Right lung (tissue), 5 donors: Measurements from ENCODE around the gene AP3D1. TPM values are rescaled to one million over a fixed set of nuclear protein-coding genes. Genes with fewer than 3 reads are reported as not detected.
"Not testable (repeated sequence)": the region's sequence is repeated elsewhere in the genome, so short reads cannot be mapped to it uniquely, and the experiment has no call there.

Source experiments
- DNase-seq, 2 donors: peaks; one replicate each; pipeline ENCODE4 v3.0.0-alpha.2; 2013
- polyA plus RNA-seq, 5 donors: library from polyadenylated mRNA; unstranded; fragments of 120-200 nt; gene quantifications; one replicate each; pipeline versions ENCODE4 v1.2.1 to v1.2.3, GENCODE V29; 2013; ENCODE audit warnings: inconsistent platforms in 1 of 5, low replicate concordance in 1 of 5; ENCODE audit not compliant: insufficient read length in 5 of 5, insufficient read depth in 1 of 5

Gene AP3D1
- polyA plus RNA-seq, 5 donors = 56.7 to 90.8 (median 67.7) TPM

DNA sequence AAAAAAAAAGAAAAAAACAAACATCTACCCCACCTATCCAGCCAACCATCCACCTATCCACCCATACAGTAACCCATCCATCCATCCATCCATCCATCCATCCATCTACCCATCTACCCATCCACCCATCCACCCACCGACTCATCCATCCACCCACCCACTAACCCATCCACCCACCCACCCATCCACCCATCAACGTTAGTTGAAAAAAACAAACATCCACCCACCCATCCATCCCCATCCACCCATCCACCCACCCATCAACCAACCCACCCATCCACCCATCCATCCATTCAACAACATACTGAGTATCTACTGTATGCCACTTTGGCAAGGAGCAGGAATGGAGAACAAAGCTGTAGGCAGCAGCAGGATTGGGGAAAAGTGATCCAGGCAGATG, 6.1 kb upstream of the AP3D1 start:
- no peak for DNase-seq

- DNase-seq = no peak
These were observed 3.3 kb upstream of the AP3D1 start for GRCh38 chr19:2154587-2155075.

GRCh38 chr19:2150794-2151338, 500 bp downstream of the AP3D1 start:
- no peak for DNase-seq

DNA sequence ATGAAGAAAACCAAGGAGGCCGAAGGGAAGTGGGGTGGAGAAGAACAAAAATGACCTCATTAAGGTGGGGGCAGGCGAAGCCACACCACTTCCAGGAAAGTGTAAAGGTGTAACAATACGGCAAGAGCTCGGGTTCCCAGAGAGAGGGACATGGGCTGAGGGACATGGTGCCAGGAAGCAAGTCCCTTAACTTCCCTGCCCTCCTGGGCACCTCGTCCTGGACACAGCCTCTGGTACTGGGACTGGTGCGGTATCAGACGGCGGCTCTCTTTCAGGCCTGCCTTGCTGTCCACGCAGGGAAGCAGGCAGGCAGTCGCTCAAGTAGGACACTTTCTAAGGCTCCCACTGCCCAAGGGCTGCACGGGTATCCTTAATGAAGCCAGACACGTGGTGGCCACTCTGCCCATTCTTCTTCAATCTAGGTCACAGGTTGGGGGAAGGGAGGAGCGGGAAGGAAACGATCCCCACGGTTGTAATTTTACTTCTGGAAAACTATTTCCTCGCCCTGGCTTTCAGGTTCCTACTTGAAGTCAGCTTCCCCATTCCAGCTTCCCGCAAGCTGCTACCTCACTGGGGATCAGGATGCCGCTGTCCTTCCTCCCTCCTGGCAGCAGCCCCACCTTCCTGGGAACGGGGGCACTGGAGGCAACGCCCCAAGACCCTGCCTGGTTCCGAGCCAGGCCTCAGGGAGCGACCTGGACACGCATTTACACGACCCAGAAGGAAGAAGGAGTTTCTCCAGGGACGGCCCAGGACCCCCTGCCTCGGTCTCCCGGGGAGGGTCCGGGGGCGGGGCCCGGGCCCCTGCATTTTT, 1.2 kb downstream of the AP3D1 start:
- DNase-seq = no peak

- DNase-seq = no peak
These were observed 2.8 kb downstream of the AP3D1 start for GRCh38 chr19:2148482-2149135.

DNA sequence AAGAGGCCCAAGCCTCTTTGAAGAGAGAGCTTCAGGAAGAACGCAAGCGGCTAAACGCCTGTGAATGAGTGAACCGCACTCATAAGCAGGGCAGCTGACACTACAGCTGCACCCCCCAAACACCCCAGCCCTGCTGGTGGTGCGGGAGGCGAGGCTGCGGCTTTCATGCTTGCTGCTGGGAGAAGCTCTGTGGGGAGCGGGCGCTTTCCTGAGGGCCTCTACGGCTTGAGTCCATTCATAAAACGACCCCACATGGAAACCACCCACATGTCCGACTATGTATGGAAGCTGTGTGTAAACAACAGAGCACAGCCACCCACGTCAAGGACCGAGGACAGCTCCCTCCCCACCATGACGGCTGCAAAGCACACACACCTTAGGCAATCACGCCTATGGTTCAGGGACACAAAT, 5.5 kb downstream of the AP3D1 start:
- DNase-seq = no peak

DNA sequence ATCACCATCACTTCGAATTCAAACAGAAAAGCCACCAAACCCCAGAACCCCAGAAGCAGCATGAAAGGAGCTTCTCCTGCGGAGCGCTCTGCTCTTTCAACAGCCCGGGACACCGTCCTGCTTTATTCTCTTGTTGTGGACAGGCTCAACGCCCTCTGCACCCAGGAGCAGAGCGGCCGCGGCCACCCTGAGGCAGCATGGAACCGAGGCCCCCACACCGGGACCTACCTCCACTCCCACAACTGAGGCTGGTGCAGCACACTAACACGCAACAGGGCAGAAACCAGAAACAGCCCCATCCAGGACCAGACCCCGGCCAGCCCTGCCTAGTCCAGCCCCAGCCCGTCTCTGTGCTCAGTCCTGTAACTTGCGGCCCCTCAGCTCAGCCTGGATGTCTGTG, 7.2 kb downstream of the AP3D1 start:
- DNase-seq = no peak

GRCh38 chr19:2142173-2142829, 9.1 kb downstream of the AP3D1 start:
- no peak for DNase-seq

DNA sequence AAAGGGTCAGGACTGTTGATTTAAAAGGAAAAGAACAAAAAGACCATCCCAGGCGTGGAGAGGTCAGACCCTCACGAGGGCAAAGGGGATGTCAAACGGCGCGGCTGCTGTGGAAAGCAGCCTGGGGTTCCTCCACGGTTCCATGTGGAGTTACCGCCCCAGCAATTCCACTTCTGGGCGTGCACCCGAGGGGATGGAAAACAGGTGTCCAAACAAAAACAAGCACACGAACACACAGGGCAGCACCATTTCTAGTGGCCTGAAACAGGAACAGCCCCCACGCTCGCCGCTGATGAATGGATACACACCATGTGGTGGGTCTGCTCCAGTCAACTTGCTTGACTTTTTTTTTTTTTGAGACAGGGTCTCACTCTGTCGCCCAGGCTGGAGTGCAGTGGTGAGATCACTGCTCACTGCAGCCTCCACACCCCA, 11.2 kb downstream of the AP3D1 start:
- no peak for DNase-seq

DNA sequence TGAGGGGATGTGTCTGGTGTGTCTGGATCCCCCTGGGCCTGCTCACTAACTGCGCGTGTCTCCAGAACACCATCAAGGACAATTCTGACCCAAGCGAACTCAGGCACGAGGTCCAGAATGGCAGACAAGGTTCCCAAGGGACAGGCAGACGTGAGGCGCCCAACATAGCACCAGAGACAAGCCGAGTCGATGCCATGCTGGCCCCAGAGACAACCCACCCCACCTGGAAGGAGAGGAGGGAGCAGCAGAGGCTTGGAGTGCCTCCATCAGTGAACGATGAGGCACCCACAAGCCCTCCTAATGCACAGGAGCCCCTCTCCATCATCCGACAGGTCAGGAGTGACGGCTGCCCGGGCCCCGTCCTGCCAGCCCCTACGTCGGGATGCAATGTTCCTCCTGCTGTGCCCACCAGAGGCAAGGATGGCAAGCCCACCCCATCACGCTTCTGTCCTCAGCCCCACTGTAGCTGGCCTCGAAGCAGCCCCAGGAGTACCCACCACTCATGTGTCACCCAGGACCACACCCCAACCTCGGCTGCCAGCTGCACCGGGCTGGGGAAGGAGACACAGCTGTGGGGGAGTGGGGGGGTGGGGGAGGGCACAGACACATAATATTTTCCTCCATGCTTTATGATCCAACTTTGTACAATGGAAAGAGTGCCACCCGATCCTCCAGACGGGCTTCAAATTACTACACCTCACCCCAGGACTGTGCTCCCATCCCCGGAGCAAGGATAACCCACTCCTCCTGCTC, 11.8 kb downstream of the AP3D1 start:
- DNase-seq = no peak

DNA sequence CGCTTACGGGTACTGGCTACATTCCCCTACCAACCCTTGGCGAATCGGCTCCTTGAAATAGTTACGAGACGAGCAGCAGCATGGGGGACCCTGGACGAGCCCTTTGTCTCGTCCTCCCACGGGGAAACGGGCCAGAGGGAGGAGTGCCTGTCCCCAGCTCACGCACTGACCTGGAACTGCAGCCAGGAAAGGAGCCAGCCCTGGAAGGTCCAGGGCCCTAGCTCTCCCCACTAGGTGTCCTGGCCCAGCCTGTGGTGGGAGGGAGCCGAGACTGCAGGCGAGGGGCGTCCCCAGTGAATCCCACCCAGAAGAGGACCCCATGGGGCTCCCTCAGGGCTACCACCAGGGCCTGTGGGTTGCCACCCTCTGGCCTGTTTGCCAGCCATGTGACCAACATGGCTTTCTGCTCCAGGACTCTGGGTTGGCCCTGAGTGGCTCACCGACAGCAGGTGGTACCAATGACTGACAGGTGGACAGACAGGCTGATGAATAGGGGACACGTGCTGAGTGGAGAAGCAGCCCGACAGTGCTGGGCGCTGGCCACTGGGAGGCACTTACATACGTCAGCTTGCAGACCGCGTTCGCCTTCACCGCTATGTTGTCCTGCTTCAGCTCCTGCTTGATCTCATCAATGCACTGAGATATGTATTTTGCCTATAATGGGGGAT, 13.2 kb downstream of the AP3D1 start:
- no peak for DNase-seq

DNA sequence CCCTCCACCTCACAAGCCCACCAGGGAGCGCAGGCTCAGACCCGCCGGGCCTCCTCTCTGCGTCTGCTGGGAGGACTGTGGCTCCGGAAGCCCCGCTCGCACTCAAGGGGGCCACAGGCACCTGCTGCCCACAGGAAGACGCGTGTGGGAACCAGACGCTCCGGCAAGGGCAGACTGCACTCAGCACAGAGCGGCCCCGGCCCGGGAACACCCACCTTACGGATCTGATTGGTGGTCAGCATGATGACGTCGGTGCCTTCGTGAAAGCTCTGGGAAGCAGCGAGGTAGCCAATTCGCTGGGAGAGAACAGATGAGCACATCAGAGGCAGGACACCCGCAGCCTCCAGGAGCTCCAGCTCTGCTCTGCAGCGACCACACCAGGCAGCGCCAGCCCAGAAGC, 14.6 kb downstream of the AP3D1 start:
- no peak for DNase-seq

DNA sequence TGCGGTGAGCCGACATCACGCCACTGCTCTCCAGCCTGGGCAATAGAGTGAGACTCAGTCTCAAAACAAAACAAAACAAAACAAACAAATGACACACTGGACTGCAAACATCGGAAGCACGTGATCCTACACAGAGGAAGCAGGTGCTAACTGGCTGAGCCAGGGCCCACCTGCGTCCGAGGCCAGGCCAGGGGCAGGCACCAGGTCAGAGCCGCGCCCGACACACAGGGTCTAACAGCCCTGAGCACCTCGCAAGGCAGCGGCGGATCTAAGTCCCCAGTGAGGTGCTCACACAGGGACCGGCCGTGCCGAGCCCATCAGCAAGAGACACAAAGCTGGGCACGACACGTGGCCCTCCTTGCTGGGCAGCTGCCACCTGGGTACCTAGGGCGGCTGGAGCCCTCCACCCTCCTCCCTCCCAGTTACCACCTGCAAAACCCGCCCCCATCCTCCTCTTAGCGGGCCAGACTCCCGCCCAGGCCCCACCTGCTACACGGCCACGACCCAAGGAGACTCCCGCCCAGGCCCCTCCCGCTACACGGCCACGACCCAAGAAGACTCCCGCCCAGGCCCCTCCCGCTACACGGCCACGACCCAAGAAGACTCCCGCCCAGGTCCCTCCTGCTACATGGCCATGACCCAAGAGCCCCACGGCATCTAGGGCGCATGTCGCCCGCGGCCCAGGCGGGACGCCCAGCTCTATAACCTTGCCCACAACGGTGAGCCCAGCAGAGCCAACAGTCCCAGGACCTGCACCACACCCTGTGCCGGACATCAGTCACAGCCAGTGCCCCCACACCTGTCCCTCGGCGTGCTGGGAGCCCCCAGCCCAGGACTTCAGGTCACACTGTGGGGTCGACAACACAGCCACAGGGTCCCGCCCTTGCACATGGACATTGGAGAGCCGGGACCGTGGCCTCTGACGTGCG, 15.6 kb downstream of the AP3D1 start:
- no peak for DNase-seq

GRCh38 chr19:2132731-2133490, 18.5 kb downstream of the AP3D1 start:
- no peak for DNase-seq

- no peak for DNase-seq
These were observed 19.2 kb downstream of the AP3D1 start for GRCh38 chr19:2132191-2132590.

DNA sequence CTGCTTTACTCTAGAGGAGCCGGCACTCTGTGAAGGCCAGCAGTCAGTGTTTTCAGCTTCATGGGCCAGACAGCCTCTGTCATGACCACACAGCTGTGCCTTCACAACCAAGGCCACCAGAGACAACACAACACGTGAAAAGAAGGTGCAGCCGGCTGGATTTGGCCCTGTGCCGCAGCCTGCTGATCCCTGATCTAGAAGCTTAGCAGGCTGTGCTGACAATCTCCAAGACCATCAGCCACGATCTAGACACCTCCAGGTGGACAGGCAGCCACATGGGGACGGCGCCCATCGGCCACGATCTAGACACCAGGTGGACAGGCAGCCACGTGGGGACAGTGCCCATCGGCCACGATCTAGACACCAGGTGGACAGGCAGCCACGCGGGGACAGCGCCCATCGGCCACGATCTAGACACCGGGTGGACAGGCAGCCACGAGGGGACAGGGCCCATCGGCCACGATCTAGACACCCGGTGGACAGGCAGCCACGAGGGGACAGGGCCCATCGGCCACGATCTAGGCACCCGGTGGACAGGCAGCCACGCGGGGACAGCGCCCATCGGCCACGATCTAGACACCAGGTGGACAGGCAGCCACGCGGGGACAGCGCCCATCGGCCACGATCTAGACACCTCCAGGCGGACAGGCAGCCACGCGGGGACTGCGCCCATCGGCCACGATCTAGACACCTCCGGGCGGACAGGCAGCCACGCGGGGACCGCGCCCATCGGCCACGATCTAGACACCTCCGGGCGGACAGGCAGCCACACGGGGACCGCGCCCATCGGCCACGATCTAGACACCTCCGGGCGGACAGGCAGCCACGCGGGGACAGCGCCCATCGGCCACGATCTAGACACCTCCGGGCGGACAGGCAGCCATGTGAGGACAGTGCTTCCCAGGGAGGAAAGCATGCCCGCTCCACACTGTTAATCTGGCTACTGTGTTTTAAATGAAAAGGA, 20.1 kb downstream of the AP3D1 start:
- DNase-seq = not testable (repeated sequence)

DNA sequence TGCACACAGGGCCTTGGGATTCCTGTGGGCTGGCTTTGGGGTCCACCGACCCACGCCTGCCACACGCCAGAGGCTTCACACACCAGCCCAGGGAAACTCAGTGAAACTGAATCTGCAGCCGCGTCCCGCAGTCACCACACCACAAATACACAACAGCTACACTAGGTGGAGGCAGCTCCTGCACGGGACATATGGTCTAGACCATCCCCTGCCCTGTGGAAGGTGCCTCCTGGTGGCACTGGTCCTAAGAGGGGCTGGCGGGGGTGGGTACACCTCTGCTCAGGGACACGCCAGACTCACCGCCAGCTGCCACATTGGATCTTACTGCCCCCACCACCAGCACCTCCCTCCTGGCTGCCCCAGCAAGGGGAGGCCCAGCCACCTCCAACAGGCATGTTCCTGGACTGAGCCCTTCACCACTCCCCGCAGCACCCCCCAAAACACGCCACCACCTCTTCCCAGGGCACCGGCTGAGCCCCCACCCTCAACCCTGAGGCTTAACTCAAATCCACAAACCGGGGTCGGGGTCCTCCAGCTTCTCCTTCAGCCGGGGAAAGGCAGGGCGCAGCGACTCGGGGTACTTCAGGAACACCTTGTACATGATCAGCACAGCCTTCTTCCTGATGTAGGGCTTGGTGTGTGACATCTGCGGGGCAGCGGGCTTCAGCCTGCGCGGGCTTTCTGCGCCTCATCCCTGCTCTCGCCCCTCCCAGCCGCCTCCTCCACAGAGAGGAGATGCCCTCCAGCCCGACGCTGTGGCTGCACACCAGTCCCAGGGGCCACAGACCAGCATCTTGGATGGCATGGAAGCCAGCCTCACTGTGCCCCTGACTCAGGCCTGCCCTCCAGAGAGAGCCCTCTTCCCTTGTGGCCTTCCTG, 21.2 kb downstream of the AP3D1 start:
- no peak for DNase-seq
